NCI-H2171 (cell line): ENCODE results near the gene PLCB4.

Source experiments
- DNase-seq: peaks from one replicate; lab custom pipeline; 2025; lab: John Stamatoyannopoulos, UW

The PLCB4 gene

DNA sequence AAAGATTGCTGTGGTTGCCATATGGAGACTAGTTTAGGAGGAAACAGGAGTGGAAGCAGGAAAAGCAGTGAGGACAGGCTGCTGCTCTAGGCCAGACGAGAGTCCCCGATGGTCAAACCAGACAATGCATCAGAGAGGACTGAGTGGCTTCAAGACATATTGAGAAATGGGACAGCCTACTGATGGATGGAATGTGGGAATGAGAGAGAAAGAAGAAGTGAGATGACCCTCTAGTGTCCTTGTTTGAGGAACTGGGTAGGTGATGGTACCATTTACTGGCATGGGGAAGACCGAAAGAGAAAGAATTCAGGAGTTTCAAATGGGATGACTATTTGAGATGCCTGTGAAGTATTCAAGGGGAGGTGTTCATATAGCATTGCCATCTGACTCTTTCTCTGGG lies 333.7 kb downstream of the PLCB4 start:
- DNase-seq, result no peak

DNA sequence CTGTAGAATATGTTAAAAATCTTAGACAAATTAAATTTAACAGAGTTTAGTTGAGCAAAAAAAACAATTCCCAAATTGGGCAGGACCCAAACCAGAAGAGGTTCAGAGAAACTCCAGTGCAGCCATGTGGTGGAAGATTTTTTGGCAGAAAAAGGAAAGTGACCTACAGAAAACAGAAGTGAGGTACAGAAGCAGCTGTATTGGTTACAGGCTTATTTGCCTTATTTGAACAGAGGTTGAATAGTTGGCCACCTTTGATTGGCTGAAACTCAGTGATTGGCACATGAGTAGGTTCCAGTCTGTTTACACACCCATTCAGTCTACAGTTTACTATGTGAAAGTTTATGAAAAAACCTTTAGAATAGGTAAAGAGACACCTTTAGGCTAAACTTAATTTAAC lies 334.6 kb downstream of the PLCB4 start:
- DNase-seq, result no peak

DNA sequence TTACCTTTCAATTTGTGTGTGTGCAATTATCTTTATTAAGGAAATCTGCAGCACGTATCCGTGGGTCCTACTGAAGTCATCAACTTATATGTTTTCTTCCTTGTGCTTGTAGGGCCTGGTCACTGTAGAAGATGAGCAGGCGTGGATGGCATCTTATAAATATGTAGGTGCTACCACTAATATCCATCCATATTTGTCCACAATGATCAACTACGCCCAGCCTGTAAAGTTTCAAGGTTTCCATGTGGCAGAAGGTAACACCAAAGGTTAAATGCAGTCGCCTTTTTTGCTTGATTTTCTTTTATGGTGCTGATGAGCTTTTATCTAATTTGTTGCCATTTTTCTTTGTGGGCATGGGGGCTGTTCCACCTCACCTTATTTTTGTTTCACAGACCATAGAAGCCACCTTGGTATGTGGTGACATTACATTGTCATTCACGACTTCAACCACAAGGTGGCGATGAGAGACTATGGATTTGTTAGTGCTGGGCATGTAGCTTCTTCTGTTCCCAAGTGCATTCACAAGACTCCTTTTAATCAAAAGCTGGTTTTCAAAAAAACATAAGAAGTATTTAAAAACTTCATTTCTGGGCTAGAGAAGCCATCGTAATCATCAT lies 339.0 kb downstream of the PLCB4 start:
- peak; percentile 50 for DNase-seq

DNA sequence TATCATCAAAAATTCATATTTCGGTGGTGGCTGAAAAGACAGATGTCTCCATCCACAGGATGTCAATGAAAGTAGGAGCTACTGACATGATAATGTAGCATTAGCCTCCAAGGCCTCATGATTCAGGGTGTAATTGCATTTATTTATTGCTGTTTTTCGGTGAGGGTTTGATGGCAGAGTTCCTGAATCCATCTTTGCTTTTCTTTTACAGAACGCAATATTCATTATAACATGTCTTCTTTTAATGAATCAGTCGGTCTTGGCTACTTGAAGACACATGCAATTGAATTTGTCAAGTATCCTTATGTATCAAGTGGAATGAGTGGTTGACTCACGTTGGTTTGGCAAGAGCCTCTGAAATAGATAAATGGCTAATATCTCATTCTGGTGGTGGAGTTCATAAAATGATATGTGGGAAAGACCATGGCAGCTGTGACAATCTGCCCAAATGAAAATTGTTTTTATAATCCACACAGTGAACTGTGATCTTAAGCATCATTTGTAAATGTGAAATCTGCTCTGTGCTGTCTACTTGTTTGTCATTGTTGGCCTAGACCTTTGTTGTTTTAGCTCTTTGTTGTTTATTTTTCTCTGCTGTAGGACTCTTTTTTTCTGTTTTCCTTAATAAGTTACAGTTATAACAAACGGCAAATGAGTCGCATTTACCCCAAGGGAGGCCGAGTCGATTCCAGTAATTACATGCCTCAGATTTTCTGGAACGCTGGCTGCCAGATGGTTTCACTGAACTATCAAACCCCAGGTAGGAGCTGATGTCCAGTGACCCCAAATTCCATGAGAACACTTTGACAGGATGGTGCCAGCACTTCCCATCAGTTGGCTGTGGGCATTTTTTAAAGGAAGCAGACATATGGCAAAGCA lies 339.8 kb downstream of the PLCB4 start:
- peak; percentile 30 for DNase-seq

DNA sequence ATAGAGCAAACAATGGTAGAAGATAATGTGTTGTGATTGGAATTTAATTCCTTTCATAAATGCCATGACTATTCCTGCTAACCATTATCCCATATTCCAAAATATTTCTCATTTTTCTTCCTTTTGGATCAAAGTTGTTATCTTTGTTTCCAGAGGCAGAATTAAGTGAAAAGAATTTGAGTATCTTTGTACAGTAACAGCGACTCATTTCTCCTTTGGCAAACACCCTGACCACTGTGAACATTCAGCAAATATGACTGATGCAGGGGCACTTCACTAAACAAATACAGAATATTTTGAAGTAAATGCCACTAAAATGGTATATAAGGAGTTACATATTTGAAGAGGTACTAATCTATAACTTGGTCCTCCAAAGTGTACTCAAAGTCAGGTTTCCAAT lies 340.5 kb downstream of the PLCB4 start:
- no peak for DNase-seq

DNA sequence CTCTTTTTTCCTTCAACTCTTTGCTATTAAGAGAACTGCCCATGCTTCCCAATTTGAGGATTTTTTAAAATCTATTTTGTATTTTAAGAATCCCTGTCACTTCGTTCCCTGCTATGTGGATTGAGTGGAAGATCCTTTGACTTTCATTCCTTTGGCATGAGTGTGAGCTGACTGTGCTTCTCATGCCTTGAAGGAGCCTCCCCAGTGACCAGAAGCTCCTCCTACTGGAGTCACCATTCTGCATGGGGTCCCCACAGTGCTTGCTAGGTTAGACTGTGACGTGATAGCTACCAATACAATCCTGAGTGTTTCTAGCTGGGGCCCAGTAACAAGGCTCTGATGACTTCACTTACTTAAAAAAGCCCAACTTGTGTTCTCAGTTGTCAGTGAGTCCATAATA lies 341.1 kb downstream of the PLCB4 start:
- DNase-seq, result no peak

DNA sequence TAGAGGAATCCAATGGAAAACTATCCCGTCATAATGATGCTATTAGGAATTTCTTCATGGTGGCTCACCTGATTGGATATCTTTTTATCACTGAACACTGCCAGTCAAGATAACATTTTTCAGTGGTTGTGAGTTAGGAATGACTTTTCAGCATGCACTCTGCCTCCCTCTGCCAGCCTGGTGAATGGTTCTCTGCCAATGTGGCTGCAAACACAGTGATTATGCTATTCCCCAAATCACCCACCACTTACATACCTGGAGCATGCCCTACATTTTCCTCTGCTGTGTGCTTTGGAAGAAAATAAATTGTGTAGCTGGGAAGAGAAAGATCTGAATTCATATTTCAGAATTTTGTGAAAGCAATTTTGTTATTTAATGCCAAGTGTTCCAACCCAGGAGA lies 342.9 kb downstream of the PLCB4 start:
- no peak for DNase-seq

DNA sequence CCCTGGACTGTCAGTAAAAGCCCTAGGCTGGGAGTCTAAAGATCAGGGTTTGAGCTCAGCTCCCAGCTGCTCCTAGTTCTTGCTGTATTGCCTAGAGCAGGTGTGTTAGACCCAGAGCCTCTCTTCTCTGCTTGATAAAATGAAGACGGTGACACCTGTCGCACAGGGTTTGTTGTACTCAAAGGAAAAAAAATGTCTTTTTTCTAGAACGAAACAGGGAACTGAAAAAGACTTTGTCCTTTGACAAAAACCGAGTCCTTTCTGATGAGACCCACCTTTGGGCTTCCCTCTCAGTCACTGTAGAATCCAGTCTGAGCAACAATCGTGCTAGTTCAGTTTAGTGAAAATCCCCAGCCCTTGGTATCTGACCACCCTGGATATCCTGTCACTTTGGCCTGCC lies 343.4 kb downstream of the PLCB4 start:
- no peak for DNase-seq

DNA sequence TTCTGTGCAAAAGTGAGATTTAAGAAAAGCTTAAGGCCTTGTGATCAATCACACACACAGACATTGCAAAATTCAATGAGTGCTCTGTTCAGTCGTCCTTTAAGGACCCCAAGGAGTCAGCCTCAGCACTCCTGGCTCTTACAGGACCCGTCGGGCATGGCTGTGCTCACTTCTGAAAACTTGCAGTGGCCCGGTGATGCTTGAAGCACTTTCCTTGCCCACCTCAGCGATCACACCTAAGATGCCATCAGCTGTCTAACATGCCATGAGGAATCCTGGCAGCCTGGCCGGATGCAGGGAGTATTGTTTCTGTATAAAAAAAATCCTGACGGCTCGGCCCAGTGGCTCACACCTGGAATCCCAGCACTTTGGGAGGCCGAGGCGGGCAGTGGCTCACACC lies 344.1 kb downstream of the PLCB4 start:
- no peak for DNase-seq

DNA sequence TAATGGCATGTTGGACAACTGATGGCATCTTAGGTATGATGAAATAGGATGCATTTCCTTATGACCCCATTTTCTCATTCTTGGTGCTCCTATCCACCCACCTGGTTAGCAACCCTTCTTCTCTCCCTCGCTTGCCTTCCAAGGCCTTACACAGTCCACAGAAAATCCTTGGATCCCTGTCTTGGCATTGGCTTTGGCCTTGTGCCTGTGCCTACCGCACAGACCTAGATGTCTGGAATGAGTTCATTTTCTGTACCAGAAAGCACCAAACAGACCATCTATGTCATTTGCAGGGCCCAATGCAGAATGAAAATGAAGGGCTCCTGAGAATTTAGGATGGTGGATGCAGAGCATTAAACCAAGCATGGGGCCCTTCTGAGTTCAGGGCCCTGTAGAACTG lies 346.5 kb downstream of the PLCB4 start:
- no peak for DNase-seq

DNA sequence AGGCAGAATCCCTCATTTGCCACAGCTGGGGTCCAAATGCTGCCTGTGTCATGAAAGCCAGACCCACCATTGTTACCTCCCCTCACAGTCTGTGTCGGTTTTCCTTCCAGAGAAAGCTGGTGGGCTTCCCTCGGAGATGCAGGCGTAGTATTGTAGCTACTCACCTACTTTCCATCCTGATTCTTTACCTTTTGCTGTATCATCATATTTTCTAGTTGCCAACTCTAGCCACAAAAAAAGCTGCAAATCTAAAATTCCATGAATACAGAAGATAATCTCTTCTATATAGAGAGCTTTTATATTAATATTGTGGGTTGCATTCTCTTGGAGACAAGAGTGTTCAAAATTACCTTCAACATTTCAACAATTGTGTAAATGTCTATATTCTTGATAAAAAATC lies 347.5 kb downstream of the PLCB4 start:
- no peak for DNase-seq

DNA sequence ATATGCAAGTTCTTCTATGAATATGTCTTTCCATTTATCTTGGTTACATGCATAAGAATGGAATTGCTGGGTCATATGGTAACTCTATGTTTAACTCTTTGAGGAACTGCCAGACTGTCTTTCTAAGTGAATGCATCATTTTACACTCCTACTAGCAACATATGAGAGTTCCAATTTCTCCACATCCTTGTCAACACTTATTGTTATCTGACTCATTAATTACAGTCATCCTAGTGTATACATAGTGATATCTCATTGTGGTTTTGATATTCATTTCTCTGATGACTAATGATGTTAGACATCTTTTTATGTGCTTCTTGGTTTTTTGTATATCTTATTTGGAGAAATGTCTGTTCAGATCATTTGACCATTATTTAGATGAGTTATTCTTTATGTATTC lies 348.8 kb downstream of the PLCB4 start:
- no peak for DNase-seq

DNA sequence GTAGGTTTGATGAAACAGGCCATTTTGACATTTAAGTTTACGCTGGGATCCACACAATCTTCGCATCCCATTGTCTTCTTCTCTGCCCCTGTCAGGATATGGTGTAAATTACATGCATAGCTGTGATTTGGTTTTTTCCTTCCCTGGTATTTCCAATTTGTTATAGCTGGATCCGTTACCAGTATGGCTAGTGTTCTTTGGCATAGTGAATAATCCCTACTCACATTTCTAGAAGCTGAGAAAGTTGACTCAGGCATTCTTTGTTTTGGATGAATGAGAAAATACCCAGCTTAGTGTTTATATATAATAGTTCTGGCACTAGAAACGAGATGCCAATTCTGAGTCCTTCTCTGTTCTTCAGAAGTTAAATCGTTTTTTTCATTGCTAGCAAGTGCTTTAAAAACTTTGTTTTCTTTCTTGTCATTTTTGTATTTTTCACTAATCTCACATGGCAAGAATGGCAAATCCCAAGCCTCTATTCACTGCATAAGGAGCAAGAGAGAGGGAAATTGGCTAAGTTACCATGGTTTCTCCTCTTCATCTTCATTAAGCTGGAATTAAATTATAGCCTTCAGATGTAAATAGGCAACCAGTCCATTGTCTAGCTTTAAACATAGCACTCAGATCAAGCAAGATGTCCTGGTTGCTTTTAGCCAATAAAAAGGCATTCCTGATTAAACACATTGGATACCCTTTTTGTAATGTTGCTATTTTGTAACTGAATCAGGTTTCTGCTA lies 353.6 kb downstream of the PLCB4 start:
- no peak for DNase-seq

DNA sequence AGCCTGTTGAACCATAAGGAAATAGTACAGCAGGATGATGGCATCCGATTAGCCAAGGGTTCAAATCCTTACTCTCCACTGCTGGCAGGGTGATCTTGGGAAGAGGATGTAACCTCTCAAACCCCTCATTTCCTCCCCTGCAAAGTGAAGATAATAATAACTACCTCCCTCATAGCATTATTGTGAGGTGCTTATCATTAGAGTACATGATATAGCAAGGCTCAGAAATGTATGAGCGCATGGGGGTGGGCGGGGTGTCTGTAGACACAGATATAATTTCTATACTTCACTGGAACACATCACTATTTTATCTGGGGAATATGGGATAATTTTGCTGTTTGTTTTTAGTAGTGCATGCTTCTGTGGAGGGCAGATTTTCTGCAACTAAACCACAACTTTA lies 355.7 kb downstream of the PLCB4 start:
- DNase-seq, result no peak

DNA sequence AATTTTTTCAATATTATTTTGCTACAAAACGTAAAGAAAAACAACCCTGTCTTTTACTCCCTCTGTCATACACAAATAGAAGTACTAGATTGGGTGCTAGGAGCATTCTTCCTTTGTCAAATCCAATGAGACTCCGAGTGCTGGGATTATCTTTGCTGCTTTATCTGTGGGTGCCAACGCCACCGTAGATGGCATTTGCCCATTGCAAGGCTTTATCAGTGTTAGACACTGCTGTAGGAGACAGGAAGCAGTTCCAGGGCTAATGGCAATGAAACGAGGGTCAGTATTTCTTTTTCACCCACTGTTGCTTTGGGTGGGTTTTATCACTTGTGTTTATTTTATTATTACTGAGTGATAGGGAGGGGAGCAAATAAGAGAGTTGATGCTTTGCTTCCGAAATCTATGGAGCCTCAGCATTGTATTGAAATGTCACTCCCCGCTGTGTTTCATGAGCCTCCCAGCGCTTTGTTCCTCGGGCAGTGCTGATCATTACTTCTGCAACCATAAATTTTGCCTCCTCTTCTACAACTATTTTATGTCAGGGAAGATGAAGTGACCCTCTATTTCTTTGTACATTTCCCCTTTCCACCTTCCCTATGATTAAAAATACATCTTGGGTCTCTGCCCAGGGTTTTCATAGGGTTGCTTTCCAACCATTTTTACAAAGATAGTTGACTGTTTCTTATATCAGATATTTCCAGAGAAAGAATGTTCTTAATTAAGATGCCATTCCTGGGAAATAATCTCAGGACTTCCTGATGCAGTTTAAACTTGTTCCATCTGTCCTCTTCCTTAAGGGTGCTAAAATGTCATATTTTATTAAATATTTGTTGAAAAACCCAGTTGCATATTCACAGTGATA lies 358.8 kb downstream of the PLCB4 start:
- DNase-seq, result no peak

DNA sequence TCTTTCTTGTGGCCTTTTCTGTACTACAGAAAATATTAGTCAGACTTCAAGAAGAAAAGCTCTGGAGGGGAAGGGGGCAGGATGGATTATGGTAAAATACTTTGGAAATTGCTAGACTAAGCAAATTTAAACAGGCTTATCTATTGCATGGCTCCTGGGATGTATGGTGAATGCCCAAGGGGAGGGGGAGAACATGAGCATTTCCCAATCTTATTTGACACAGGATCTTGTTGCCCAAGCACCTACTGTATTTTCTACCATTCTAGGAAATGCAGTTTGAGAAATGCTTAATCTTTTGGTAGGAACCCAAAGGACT lies 359.4 kb downstream of the PLCB4 start:
- DNase-seq, result no peak

DNA sequence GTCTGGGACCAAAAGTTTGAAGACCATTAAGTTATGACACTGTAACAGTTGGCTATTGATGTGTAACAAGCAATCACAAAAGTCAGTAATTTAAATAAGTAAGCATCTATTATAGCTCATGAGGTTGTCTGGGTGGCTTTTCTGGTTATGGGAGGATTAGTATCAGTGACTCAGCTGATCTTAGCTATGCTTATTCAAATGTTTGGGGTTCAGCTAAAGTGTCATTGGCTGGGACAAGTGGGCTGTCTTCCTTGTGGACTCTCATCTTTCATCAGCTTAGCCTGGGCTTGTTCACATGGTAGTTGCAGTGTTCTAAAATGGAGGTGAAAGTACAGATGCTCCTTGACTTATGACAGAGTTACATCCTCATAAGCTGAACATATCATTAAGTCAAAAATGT lies 370.9 kb downstream of the PLCB4 start:
- no peak for DNase-seq

DNA sequence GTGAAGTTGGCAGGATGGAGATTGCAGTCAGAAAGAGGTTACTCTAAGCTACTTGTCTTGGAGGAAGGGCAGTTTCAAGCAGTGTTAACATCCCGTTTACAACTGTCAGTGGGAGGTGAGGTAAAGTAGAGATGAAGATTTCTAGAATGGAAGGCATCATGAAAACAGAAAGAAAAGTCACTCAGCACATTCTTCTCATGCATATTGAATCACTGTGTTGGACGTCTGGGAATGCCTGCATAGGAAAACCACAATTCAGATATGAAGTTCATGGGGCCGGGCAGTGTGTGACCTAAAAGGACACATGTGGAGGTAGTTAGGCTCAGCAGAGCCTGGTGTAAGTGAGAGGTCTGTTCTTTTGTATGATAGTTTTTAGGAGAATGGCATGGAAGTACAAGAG lies 372.0 kb downstream of the PLCB4 start:
- no peak for DNase-seq

DNA sequence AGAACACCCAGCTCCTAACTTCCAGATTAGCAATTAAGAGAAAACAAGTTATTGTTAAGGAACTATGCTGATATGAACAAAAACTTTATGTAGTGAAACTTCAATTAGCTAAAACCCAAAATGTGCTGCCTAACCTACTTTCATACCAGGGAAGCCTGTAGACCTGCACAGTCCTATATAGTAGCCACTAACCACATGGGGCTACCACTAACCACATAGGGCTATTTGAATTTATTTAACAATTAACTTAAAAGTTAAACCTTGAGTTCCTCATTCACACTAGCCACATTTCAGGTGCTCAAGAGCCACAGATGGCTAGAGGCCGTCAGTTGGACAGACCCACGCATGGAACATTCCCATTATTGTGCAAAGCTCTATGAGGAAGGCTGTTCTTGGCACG lies 373.1 kb downstream of the PLCB4 start:
- DNase-seq, result no peak

DNA sequence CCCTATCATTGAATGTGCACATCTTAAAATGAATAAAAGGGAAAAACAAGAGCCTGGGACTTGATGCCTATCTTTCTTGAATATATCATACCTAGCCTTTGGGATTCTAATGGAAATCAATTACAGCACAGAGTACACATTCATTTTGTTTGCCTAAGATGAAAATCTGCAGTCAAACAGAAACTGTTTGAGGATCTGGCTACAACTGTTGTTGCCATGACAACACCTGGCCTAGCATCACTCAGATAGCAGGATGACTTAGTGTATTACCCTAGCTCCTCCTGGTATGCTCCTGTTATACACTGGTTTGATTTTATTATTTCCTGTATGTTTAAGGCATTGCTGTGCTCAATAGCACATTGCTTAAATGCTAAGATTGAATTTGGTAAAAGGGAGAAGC lies 374.0 kb downstream of the PLCB4 start:
- no peak for DNase-seq

DNA sequence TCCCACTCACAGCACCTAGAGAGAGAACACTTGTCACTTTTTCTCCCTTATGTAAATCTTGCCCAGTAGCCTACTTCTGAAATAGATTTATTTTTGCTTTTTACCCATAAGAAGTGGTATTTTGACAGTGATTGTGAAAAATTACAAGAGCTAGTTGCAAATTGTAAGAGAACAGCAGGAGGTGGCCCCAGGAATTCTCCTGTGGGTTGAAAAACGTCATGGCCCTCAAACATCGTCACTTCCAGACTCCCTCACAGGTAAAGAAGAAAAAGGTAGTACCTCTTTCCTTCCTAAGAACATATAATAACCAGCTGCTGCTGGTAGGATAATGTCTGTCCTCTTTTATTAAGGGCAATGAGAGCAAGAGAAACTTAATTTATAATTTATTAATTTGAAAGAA lies 376.0 kb downstream of the PLCB4 start:
- DNase-seq, result no peak

DNA sequence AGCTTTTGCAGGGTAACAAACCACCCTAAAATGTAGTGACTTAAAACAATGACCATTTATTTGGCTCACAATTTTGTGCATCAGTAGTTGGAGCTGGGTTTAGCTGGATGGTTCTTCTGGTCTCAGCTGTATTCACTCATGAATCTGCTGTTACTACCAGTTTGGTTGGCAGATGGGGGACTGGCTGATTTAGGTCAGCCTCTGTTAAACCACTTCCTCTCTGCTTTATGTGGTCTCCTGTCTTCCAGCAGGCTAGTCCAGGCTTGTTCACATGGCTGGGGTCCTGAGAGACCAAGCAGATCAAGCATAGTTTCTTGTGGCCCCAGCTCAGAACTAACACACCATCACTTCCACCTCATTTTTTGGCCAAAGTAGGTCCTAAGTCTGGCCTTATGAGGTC lies 378.3 kb downstream of the PLCB4 start:
- no peak for DNase-seq
